ENCODE measurements around the gene OCSTAMP. TPM values are rescaled to one million over a fixed set of nuclear protein-coding genes. Genes with fewer than 3 reads are reported as not detected.

The OCSTAMP gene
- total and polyA plus RNA-seq, 4 experiments from 2014 or later: not detected

DNA sequence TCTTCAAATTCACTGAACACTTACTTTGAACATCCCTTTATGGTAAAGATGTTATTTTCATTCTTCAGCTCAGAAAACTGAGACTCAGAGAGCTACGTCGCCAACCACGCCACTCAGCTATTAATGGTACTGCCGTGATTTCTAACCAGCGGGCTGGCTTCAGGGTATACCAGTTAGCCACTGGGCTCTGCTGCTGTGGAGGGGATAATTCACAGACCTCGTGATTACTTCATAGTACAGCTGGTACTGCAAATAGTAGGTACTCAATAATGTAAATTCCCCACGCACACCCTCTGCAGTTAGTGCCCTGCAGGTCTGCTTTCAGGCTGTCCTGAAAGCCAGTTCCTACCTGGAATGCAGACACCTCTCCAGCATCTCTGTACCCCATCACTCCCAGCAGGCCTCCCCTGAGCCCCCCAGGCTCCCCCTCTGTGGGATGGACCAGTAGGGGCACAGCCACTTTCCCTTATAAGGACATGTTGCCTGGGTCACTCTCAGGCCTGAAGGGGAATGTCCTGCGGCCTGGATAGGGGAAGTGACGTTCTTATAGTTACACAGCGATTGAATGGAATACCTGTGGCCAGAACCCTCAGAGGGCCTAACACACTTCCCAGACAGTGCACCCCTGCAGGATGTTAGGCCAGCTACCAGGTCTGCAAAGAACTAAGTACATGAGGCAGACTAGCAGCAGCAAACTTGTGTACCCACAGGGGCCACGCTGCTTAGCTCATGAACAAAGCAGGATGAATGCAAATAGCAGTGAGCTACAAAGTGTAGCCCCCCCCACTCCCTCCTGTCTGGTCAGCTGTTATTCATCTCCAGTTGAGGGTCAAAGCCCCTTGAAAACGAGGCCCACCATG is 1.3 kb upstream of the OCSTAMP start:
- H3K27ac Mint-ChIP-seq: peak overlapping the region in 1 of 7 donors; percentile 20
- H3K27ac ChIP-seq (ENCODE audit: low read depth, low read length): no peak overlapping the region
- H3K27me3 ChIP-seq (ENCODE audit: insufficient read depth, low read length): no peaks in the 10 kb centered on the region
- peaks cover 17% of the 10 kb centered on the region for H3K4me1 ChIP-seq (ENCODE audit: insufficient read depth, low read length)
- peaks cover 0 to 1% (median 0%) of the 10 kb centered on the region in 8 donors for H3K9me3 Mint-ChIP-seq
- no peak overlapping the region for H3K4me3 ChIP-seq (ENCODE audit: low read length in 2 of 2)
- no peak for DNase-seq
- no peaks in the 10 kb centered on the region for H3K36me3 ChIP-seq (ENCODE audit: insufficient read depth, low read length)
- H3K9me3 ChIP-seq (ENCODE audit: control insufficient read depth in 1 of 2, low read length in 2 of 2): no peaks in the 10 kb centered on the region
- no peak overlapping the region for H3K4me3 Mint-ChIP-seq
- H3K27me3 Mint-ChIP-seq: no peaks in the 10 kb centered on the region
- POLR2A ChIA-PET (ENCODE audit: partially characterized antibody): no interaction called here
- peaks cover 14 to 18% (median 15%) of the 10 kb centered on the region in 4 donors for H3K4me1 Mint-ChIP-seq
- no peaks in the 10 kb centered on the region for H3K36me3 Mint-ChIP-seq
- intact Hi-C loops (cut with micrococcal nuclease): no loop called here
- CTCF ChIA-PET (ENCODE audit: partially characterized antibody): interaction anchor here (1.1 to 2.0 kb wide), 2 partner anchors 9 to 29 kb away, joined by 3 to 8 read pairs; no protein-coding TSS in a partner anchor

DNA sequence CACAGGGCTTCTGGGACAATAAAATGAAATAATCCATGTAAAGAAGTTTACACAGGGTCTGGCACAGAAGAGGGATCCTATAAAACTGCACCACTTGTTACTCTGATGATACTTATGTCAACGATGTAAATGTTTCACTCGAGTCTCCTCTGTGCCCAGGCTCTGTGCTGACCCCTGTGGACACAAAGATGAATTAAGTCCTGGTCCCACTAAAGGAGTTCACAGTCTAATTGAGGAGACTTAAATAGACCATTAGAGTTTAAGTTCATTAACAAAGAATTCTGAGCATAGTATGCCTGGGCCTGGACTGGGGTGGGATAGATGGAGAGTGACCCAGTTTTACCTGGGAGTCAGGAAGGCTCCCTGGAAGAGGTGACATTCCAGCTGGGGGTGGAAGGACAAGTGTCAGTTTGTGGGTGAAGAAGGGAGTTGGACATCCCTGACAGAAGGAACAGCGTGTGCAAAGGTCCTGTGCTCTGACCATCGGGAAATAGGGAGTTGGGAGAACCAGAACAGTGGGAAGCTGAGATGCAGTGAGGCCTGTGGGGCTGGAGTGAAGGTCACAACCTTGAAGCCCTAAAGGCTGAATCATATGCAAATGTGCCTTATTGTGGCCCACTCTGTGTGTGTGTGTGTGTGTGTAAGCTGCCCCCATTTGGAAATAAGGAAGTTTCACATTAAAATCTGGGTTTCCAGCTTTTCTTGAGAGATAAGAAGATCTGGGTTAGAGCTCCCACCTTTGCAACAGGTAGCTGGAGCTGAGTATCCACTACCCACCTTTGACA is 1.1 kb downstream of the OCSTAMP start:
- no peaks in the 10 kb centered on the region for H3K27me3 Mint-ChIP-seq
- POLR2A ChIA-PET (ENCODE audit: partially characterized antibody): no interaction called here
- peaks cover 0 to 1% (median 0%) of the 10 kb centered on the region in 8 donors for H3K9me3 Mint-ChIP-seq
- no peak overlapping the region for H3K4me3 Mint-ChIP-seq
- Histone ChIP-seq H3K9me3 (ENCODE audit: control insufficient read depth in 1 of 2, low read length in 2 of 2) (no peaks in the 10 kb centered on the region), H3K27ac (ENCODE audit: low read depth, low read length) (no peak overlapping the region), H3K4me1 (ENCODE audit: insufficient read depth, low read length) (peaks cover 37% of the 10 kb centered on the region), H3K27me3 (ENCODE audit: insufficient read depth, low read length) (no peaks in the 10 kb centered on the region), H3K4me3 (ENCODE audit: low read length in 2 of 2) (no peak overlapping the region), H3K36me3 (ENCODE audit: insufficient read depth, low read length) (no peaks in the 10 kb centered on the region)
- H3K27ac Mint-ChIP-seq: no peak overlapping the region
- intact Hi-C loops (cut with micrococcal nuclease): no loop called here
- no peak for DNase-seq
- no peaks in the 10 kb centered on the region for H3K36me3 Mint-ChIP-seq
- CTCF ChIA-PET (ENCODE audit: partially characterized antibody): interaction anchor here (1.1 to 2.1 kb wide), 2 partner anchors 13 to 15 kb away, joined by 4 to 7 read pairs; no protein-coding TSS in a partner anchor
- peaks cover 18 to 25% (median 21%) of the 10 kb centered on the region in 4 donors for H3K4me1 Mint-ChIP-seq

DNA sequence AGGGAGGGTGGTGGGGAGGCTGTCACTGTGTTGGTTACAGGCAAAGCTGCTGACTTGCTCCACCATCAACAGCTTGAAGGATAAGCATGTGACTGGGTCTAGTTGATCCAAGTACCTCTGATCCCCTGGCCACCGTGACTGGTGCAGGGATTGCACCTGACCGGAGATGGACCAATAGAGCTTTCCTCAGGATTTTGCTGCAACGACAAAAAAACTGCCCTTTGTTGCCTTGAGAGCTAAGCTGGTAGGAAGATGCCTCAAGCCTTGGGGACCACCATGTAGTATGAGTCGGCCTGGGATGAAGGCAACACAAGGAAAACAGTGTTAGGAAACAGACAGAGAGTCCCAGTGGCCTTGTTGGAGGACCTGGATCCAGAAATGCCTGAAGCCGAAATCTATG is 1.8 kb downstream of the OCSTAMP start:
- intact Hi-C loops (cut with micrococcal nuclease): no loop called here
- ChIA-PET POLR2A (ENCODE audit: partially characterized antibody) (no interaction called here), CTCF (ENCODE audit: partially characterized antibody) (no interaction called here)
- no peaks in the 10 kb centered on the region for H3K27me3 ChIP-seq (ENCODE audit: insufficient read depth, low read length)
- no peak overlapping the region for H3K4me3 Mint-ChIP-seq
- H3K36me3 Mint-ChIP-seq: no peaks in the 10 kb centered on the region
- H3K9me3 ChIP-seq (ENCODE audit: control insufficient read depth in 1 of 2, low read length in 2 of 2): no peaks in the 10 kb centered on the region
- no peaks in the 10 kb centered on the region for H3K27me3 Mint-ChIP-seq
- no peaks in the 10 kb centered on the region for H3K36me3 ChIP-seq (ENCODE audit: insufficient read depth, low read length)
- H3K27ac Mint-ChIP-seq: no peak overlapping the region
- H3K4me3 ChIP-seq (ENCODE audit: low read length in 2 of 2): no peak overlapping the region
- H3K4me1 ChIP-seq (ENCODE audit: insufficient read depth, low read length): peaks cover 37% of the 10 kb centered on the region
- H3K4me1 Mint-ChIP-seq: peaks cover 18 to 25% (median 21%) of the 10 kb centered on the region in 4 donors
- no peak for DNase-seq
- peaks cover 0 to 1% (median 0%) of the 10 kb centered on the region in 8 donors for H3K9me3 Mint-ChIP-seq
- no peak overlapping the region for H3K27ac ChIP-seq (ENCODE audit: low read depth, low read length)

DNA sequence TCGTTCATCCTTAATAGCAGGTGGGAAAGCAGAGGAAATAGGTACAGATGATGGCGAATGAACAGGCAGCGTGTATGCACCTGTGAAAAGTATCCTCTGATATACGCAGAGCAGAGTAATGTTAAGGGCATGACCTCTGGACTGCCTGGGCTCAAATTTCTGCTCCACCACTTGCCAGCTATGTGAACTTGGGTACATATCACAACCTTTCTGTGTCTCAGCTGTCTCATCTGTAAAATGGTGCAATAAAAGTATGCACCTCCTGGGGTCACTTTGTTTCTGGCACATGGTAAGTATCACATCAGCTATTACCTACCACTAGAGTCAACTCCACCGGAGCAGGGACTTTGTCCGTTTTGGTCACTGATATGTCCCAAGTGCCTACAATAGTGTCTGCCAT is 2.5 kb downstream of the OCSTAMP start:
- Histone ChIP-seq H3K27me3 (ENCODE audit: insufficient read depth, low read length) (no peaks in the 10 kb centered on the region), H3K36me3 (ENCODE audit: insufficient read depth, low read length) (no peaks in the 10 kb centered on the region), H3K9me3 (ENCODE audit: control insufficient read depth in 1 of 2, low read length in 2 of 2) (no peaks in the 10 kb centered on the region), H3K27ac (ENCODE audit: low read depth, low read length) (no peak overlapping the region), H3K4me3 (ENCODE audit: low read length in 2 of 2) (no peak overlapping the region), H3K4me1 (ENCODE audit: insufficient read depth, low read length) (peaks cover 32% of the 10 kb centered on the region)
- intact Hi-C loops (cut with micrococcal nuclease): no loop called here
- peaks cover 0 to 1% (median 0%) of the 10 kb centered on the region in 8 donors for H3K9me3 Mint-ChIP-seq
- H3K27ac Mint-ChIP-seq: no peak overlapping the region
- peaks cover 0 to 2% of the 10 kb centered on the region in 2 donors for H3K27me3 Mint-ChIP-seq
- H3K4me3 Mint-ChIP-seq: no peak overlapping the region
- H3K36me3 Mint-ChIP-seq: no peaks in the 10 kb centered on the region
- ChIA-PET POLR2A (ENCODE audit: partially characterized antibody) (no interaction called here), CTCF (ENCODE audit: partially characterized antibody) (no interaction called here)
- DNase-seq: no peak
- peaks cover 13 to 20% (median 16%) of the 10 kb centered on the region in 4 donors for H3K4me1 Mint-ChIP-seq

DNA sequence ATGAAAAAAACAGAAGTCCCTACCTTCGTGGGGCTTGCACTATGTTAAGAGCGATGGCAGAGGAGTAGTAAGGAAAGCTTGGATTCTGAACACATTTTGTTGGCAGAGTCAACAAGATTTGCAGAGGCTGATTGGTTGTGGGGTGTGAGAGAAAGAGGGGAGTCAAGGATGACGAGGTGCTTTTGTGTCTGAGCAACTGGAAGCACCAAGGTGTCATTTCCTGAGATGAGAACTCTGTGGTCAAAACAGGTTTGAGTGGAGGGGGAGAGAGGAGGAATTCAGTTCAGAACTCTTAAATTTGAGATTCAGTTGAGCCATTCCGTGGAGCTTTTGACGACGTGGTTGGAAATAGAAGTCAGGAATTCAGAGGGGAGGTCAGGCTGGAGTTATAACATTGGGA is 3.5 kb downstream of the OCSTAMP start:
- Histone ChIP-seq H3K27ac (ENCODE audit: low read depth, low read length) (no peak overlapping the region), H3K27me3 (ENCODE audit: insufficient read depth, low read length) (no peaks in the 10 kb centered on the region), H3K4me1 (ENCODE audit: insufficient read depth, low read length) (peaks cover 22% of the 10 kb centered on the region), H3K4me3 (ENCODE audit: low read length in 2 of 2) (no peak overlapping the region), H3K9me3 (ENCODE audit: control insufficient read depth in 1 of 2, low read length in 2 of 2) (no peaks in the 10 kb centered on the region), H3K36me3 (ENCODE audit: insufficient read depth, low read length) (no peaks in the 10 kb centered on the region)
- Mint-ChIP-seq H3K27ac (no peak overlapping the region), H3K4me3 (no peak overlapping the region), H3K36me3 (no peaks in the 10 kb centered on the region), H3K27me3 (peaks cover 0 to 3% of the 10 kb centered on the region in 2 donors), H3K9me3 (peaks cover 0 to 1% (median 0%) of the 10 kb centered on the region in 8 donors), H3K4me1 (peaks cover 4 to 10% (median 6%) of the 10 kb centered on the region in 4 donors)
- no peak for DNase-seq
- intact Hi-C loops (cut with micrococcal nuclease): no loop called here
- POLR2A ChIA-PET (ENCODE audit: partially characterized antibody): no interaction called here
- CTCF ChIA-PET (ENCODE audit: partially characterized antibody): no interaction called here

DNA sequence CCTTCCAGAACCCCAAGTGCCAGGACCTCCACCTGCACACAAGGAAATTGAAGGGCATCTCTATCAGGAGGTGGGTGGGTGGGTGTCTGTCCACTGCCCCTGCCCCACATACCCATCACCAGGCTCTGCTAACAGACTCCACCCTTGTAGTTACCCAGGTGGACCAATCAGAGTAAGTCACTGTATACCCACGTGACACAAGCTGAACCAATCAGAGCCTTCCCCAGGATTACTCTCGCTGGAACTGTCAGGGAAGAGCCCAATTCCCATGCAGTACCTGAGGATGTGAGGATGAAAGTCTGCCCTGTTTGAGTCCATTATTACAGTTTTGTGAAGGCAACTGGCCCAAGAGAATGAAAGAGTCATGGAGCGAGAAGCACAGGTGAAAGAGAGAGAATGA is 4.2 kb downstream of the OCSTAMP start:
- Histone ChIP-seq H3K4me1 (ENCODE audit: insufficient read depth, low read length) (peaks cover 20% of the 10 kb centered on the region), H3K27ac (ENCODE audit: low read depth, low read length) (no peak overlapping the region), H3K9me3 (ENCODE audit: control insufficient read depth in 1 of 2, low read length in 2 of 2) (no peaks in the 10 kb centered on the region), H3K36me3 (ENCODE audit: insufficient read depth, low read length) (no peaks in the 10 kb centered on the region), H3K27me3 (ENCODE audit: insufficient read depth, low read length) (no peaks in the 10 kb centered on the region), H3K4me3 (ENCODE audit: low read length in 2 of 2) (no peak overlapping the region)
- Mint-ChIP-seq H3K27me3 (peaks cover 0 to 3% of the 10 kb centered on the region in 2 donors), H3K9me3 (peaks cover 0 to 1% (median 0%) of the 10 kb centered on the region in 8 donors), H3K27ac (no peak overlapping the region), H3K4me1 (peaks cover 4 to 7% (median 6%) of the 10 kb centered on the region in 4 donors), H3K36me3 (no peaks in the 10 kb centered on the region), H3K4me3 (no peak overlapping the region)
- intact Hi-C loops (cut with micrococcal nuclease): no loop called here
- ChIA-PET CTCF (ENCODE audit: partially characterized antibody) (no interaction called here), POLR2A (ENCODE audit: partially characterized antibody) (no interaction called here)
- DNase-seq: no peak

DNA sequence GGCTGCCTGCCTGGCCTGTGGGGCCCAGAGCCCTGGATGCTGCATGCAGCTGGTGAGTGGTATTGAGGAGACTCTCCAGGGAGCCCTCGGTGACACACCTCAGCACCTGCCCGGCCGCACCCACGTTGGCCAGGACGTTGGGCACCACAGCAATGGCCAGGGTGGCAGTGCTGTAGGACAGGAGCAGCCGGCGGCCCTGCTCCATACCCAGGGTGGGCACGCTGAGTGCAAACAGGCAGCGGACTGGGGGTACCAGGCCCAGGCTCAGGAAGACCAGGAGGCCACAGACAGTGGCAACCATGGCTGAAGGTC is 4.7 kb downstream of the OCSTAMP start:
- POLR2A ChIA-PET (ENCODE audit: partially characterized antibody): no interaction called here
- Histone ChIP-seq H3K4me3 (ENCODE audit: low read length in 2 of 2) (no peak overlapping the region), H3K27me3 (ENCODE audit: insufficient read depth, low read length) (no peaks in the 10 kb centered on the region), H3K9me3 (ENCODE audit: control insufficient read depth in 1 of 2, low read length in 2 of 2) (no peaks in the 10 kb centered on the region), H3K27ac (ENCODE audit: low read depth, low read length) (no peak overlapping the region), H3K4me1 (ENCODE audit: insufficient read depth, low read length) (peaks cover 20% of the 10 kb centered on the region), H3K36me3 (ENCODE audit: insufficient read depth, low read length) (no peaks in the 10 kb centered on the region)
- Mint-ChIP-seq H3K4me1 (peaks cover 4 to 7% (median 6%) of the 10 kb centered on the region in 4 donors), H3K27me3 (peaks cover 0 to 3% of the 10 kb centered on the region in 2 donors), H3K36me3 (no peaks in the 10 kb centered on the region), H3K9me3 (no peaks in the 10 kb centered on the region), H3K27ac (no peak overlapping the region), H3K4me3 (no peak overlapping the region)
- CTCF ChIA-PET (ENCODE audit: partially characterized antibody): no interaction called here
- intact Hi-C loops (cut with micrococcal nuclease): no loop called here
- no peak for DNase-seq
